ENCODE results near the gene USP6NL. TPM values are rescaled to one million over a fixed set of nuclear protein-coding genes. Genes with fewer than 3 reads are reported as not detected.

USP6NL gene
- total RNA-seq, 1 donor from 2014 or later = 7.9 TPM

DNA sequence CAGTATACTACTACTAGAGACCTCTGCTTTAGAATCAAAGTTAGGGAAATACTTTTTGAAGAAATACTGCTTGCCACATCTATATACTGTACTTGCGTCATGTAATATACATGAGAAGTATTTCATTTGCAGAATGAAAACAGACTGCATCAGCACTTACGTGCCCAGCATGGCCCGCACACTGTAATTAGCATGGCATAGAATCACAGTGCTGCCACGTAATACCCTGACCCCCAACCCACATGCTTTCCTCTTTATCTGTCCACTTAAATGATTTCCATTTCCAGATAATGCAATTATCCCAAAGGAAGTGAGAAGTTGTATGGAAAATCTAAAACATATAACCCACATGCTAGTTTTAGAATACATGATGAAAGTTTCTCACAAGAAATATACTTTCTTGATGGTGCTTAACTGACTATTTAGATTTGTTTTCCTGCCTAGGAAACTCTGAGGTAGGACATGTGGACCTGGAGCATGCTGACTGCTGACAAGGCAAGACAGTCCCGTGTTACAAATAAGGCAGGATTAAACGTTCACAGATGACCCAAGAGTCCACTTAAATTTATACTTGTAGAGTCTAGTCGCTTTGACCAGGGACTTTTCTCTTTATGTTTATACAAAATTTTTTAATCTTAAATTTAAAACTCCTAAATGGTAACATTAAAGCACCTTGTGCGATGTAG is 12.6 kb downstream of the USP6NL start:
- Histone ChIP-seq H3K36me3 (no peaks in the 10 kb centered on the region), H3K9me3 (replicated peaks) (no peaks in the 10 kb centered on the region), H3K4me3 (no peak overlapping the region), H3K4me1 (peaks cover 19% of the 10 kb centered on the region), H3K27ac (replicated peaks) (no peak overlapping the region), H3K27me3 (ENCODE audit: low read depth) (no peaks in the 10 kb centered on the region)
- intact Hi-C loops (cut with micrococcal nuclease) = no loop called here
- TF ChIP-seq, protein P1, sequence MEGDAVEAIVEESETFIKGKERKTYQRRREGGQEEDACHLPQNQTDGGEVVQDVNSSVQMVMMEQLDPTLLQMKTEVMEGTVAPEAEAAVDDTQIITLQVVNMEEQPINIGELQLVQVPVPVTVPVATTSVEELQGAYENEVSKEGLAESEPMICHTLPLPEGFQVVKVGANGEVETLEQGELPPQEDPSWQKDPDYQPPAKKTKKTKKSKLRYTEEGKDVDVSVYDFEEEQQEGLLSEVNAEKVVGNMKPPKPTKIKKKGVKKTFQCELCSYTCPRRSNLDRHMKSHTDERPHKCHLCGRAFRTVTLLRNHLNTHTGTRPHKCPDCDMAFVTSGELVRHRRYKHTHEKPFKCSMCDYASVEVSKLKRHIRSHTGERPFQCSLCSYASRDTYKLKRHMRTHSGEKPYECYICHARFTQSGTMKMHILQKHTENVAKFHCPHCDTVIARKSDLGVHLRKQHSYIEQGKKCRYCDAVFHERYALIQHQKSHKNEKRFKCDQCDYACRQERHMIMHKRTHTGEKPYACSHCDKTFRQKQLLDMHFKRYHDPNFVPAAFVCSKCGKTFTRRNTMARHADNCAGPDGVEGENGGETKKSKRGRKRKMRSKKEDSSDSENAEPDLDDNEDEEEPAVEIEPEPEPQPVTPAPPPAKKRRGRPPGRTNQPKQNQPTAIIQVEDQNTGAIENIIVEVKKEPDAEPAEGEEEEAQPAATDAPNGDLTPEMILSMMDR (IDR thresholded peaks at IDR 0.05; ENCODE audit: borderline replicate concordance) = no peak
- DNase-seq = no peak

DNA sequence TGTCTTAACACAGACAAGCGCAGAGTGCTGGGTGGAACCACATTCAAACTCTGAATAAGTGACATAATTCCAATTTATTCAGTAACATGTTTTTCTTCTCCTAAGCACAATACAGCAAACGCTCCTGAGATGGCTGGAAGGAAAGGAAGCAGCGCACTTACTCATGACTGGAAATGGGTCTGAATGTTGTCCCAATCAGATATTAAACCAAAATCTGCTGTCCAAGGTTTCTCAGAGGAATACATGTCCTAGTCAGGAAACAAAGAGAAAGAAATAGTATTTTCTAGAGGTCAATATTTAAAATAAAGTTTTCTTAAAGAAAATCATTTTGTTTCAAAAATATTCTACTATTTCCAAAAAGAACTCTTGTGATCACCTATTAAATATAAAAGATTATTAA is 14.0 kb downstream of the USP6NL start:
- Histone ChIP-seq H3K27me3 (ENCODE audit: low read depth) (no peaks in the 10 kb centered on the region), H3K36me3 (no peaks in the 10 kb centered on the region), H3K4me1 (peaks cover 23% of the 10 kb centered on the region), H3K27ac (replicated peaks) (no peak overlapping the region), H3K9me3 (replicated peaks) (no peaks in the 10 kb centered on the region), H3K4me3 (no peak overlapping the region)
- DNase-seq = no peak
- intact Hi-C loops (cut with micrococcal nuclease) = no loop called here
- TF ChIP-seq, protein P1 (IDR thresholded peaks at IDR 0.05; ENCODE audit: borderline replicate concordance) = no peak

DNA sequence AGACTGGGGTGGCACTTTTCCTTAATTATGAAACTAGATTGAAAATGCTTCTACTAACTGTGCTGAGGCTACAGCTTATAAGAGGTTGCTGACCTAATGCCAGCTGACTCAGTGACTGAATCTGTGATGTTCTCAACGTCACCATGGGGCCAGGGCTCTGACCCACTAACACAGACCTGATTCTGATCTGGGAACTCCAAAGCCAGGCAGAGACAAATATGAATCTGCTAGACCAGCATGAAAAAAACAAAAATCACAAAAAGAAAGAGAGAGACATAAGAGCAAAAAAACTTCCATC is 16.1 kb downstream of the USP6NL start:
- no peaks in the 10 kb centered on the region for H3K9me3 ChIP-seq (replicated peaks)
- no peak overlapping the region for H3K27ac ChIP-seq (replicated peaks)
- TF ChIP-seq, protein P1 (IDR thresholded peaks at IDR 0.05; ENCODE audit: borderline replicate concordance) = no peak
- H3K4me3 ChIP-seq = no peak overlapping the region
- no peaks in the 10 kb centered on the region for H3K36me3 ChIP-seq
- H3K4me1 ChIP-seq = peaks cover 23% of the 10 kb centered on the region
- H3K27me3 ChIP-seq (ENCODE audit: low read depth) = no peaks in the 10 kb centered on the region
- intact Hi-C loops (cut with micrococcal nuclease) = no loop called here
- DNase-seq = no peak

DNA sequence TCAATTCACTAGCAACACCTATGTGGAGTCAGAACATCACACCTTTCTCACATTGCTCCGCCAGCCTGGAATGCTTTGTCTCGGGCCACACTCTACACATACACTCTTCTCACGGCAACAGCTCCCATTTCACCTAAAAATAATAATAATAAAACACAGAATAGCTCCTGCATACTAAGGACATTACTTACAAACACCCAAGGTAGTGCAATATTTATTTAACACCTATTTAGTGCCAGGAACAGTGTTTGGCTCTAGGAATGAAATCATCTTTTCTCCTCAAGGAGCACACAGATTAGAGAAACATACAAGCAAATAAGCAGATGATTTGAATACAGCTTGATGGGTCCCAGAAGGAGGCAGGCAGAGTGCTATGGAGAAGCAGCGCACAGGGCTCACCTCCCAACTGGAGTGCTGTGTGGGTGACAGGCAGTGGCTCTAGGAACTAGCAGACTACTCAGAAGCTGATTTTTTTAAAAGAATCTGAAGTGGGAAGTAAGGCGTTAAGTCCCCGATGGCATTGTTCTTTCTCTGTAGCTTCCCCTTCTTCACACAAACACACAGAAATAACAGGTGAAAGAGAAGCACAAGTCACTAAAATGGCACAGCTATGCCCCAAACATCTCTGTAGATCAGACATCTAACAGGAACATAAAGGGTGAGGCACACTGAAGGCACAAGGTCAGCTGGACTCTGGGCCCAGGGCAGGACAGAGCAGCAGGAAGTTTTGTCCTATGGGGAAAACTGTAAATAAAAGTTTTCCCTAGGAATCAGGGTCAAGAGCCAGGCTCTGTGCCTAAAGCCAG is 16.7 kb downstream of the USP6NL start:
- TF ChIP-seq, protein P1 (IDR thresholded peaks at IDR 0.05; ENCODE audit: borderline replicate concordance) = no peak
- Histone ChIP-seq H3K4me3 (no peak overlapping the region), H3K27me3 (ENCODE audit: low read depth) (no peaks in the 10 kb centered on the region), H3K36me3 (no peaks in the 10 kb centered on the region), H3K4me1 (peaks cover 23% of the 10 kb centered on the region), H3K27ac (replicated peaks) (no peak overlapping the region), H3K9me3 (replicated peaks) (no peaks in the 10 kb centered on the region)
- intact Hi-C loops (cut with micrococcal nuclease) = no loop called here
- no peak for DNase-seq

DNA sequence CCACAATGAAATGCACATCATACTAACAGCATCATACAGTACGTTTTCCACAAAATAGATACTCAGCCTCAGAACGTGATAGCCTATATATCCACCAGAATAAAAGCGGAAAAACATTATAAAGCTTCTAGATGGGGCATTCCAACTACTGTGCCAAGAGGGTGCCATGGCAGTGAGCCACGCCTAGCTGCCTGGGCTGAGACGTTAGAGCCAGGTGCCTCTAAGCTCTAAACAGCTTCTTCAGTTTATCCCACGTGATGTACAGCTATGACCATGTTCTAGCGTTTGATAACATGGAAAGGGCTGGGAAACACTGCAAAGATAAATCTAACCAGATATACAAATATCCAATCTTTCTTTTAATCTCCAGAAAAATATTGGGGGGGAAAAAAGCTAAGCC is 17.8 kb downstream of the USP6NL start:
- Histone ChIP-seq H3K4me1 (peaks cover 25% of the 10 kb centered on the region), H3K9me3 (replicated peaks) (no peaks in the 10 kb centered on the region), H3K36me3 (no peaks in the 10 kb centered on the region), H3K27me3 (ENCODE audit: low read depth) (no peaks in the 10 kb centered on the region), H3K4me3 (no peak overlapping the region), H3K27ac (replicated peaks) (no peak overlapping the region)
- TF ChIP-seq, protein P1 (IDR thresholded peaks at IDR 0.05; ENCODE audit: borderline replicate concordance) = no peak
- intact Hi-C loops (cut with micrococcal nuclease) = no loop called here
- DNase-seq = no peak
